Stimulated activated CD4-positive, alpha-beta T cell treated with anti-CD3 and anti-CD28 coated beads, Interleukin-4, amount 100 ng/mL, for 4 hours (primary cell): ENCODE data around the gene RAG1.
"Not testable (repeated sequence)": the region's sequence is repeated elsewhere in the genome, so short reads cannot be mapped to it uniquely, and the experiment has no call there.

Source experiments
- DNase-seq, 2 experiments: peaks; one replicate each; pipeline ENCODE4 v3.0.0-alpha.2; 2020

The RAG1 gene

DNA sequence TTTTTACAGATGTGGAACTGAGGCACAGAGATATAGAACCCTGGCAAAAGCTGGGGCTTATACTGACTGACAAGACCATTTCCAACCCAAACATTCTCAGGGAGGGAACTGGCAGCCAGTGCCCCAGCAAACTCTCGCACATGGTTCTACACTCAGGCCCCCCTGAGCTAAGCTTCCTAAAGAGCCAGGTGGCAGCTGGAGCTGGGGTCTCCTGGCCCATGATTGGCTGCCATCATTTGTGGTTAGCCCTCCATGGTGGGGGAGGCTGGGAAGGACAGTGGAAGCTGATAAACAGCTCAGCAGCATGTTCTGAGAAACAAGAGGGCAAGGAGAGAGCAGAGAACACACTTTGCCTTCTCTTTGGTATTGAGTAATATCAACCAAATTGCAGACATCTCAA is at the start of gene RAG1:
TSS of gene RAG1 (plus strand) at position 314 of the 400 bp plus-strand sequence. CDS start 5,298 bp downstream, outside the sequence.
- DNase-seq = no peak

DNA sequence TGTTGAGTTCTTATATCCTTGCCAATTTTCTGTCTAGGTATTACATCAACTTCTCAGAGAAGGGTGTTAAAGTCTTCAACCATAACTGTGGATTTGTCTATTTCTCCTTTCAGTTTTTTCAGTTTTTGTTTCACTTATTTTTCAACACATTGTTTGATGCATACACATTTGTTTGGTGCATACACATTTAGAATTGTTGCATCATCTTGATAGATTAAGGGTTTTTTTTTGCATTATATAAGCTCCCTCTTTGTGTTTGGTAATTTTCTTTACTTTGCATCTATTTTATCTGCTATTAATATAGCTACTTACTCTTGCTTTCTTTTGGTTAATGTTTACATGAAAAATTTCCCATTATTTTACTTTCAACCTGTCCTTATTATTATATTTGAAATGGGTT is 37.0 kb upstream of the RAG1 start:
- no peak for DNase-seq

DNA sequence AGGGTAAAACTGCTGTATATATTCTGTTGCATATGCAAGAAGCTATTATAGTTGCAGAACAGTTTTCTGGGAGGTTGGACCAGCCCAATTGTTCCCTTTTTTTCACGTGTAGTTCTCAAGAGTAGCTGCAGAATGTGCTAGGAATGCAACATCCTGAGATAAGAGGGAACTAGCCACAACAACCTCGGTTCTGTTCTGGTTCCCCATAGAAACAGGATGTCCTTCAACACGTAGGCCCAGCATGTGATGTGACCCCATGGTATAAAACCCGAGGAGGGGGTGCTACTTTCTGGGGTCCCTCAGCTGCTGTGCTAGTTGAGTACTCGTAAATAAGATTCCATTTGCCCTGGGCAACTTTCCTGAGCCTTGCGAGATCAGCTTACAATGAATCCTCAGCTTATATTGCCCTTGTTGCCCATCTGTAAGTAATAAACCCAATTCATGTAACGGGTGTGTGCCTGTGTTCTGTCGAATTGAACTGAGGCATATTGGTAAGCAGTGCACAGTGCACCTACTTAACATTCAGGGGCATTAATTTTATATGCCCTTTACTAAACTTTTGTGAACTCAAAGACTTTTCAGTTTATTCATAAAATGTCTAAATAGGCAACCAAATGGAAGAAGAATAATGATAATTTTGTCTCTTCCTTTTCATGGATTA is 34.7 kb upstream of the RAG1 start:
- DNase-seq = no peak

DNA sequence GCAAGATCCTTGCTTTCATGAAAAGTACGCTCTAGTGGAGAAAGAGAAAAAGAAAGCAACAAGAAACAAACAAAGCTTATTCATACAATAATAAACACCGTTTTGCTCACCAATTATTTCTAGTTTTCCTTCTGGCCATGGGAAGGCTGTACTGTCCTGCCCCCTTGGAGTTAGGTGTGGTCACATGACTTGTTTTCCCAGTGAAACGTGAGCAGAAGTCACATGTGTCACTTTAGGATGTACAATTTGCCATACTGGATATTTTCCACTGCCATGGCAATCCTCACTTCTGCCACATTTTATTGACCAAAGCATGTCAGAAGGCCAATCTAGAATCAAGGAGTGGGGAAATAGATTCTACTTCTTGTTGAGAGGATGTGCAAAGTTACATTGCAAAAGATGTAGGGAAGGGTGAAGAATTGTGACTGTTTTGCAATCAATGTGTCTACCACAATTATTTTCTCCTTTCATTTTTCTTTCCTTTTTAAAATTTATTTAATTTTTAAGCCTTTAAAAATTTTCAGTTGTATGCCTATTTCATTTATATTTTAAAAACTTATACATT is 33.4 kb upstream of the RAG1 start:
- DNase-seq = no peak

DNA sequence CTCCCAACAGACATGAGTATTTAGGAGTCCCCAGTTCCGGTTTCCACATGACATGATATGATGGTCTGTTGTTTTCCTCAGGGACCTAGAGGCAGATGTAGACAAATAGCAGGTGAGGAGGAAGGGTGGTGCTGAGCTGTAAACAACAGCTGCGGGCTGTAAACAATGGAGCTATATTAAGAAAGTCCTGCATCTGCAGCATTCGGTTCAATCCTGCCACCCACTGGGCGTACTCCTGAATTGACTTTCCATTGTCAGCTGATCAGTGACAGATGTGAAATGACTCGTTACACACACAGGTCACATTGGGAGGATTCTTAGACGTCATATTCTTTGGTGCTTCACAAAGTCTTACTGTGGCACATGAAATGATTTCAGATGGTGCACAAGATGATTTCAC is 26.8 kb upstream of the RAG1 start:
- DNase-seq = no peak

DNA sequence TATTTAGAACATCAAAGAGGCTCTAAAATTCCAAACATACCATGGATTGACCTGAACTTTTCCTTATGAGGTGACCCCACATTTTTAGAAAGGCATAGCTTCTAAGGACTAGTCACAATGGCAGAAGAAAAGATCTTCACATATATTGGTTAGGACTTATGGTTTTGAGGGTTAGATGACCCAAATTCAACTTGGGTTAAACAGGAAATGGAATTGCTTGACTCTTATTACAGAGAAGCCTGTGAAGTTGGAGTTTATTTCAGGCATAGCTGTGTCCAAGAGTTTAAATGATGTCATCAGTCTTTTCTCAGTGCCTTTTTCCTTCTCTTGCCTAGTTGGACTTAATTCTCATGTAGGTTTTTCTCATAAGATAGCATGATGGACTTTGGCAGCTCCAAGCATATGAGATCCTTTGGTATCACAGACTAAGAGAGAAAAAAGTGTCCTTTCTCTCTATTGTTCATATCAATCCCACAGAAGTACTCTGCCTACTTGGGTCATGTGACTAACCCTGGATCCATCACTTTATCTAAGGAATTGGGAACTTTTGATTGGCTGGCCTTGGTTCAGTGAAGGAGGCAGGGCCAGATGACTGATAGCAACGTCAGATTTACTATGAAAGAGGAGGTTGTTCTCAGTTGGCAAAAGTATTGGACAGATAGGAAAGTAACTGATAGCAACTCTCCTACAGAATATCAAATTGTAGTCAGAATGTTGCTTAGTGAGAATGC is 17.3 kb upstream of the RAG1 start:
- no peak for DNase-seq

DNA sequence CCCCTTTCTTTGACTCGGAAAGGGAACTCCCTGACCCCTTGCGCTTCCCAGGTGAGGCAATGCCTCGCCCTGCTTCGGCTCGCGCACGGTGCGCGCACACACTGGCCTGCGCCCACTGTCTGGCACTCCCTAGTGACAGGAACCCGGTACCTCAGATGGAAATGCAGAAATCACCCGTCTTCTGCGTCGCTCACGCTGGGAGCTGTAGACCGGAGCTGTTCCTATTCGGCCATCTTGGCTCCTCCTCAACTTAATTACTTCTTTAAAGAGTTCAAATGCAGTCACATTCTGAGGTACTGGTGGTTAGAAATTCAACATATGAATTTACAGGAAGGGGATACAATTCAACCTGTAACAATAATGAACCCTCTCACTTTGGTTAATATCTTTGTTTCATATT is 10.4 kb upstream of the RAG1 start:
- DNase-seq = not testable (repeated sequence)

DNA sequence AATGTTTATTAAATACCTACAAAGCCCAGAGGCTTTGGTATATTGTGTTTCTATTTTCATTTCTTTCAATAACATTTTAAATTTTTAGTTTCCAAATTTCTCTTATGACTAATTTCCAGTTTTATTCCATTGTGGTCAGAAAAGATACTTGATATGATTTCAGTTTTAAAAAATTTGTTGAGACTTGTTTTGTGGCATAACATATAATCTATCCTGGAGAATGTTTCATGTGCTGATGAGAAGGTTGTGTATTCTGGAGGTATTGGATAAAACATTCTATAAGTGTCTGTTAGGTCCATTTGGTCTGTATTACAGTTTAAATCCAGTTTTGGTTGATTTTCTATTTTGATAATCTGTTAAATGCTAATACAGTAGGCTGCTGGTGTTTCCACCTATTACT is 9.8 kb upstream of the RAG1 start:
- DNase-seq = no peak

DNA sequence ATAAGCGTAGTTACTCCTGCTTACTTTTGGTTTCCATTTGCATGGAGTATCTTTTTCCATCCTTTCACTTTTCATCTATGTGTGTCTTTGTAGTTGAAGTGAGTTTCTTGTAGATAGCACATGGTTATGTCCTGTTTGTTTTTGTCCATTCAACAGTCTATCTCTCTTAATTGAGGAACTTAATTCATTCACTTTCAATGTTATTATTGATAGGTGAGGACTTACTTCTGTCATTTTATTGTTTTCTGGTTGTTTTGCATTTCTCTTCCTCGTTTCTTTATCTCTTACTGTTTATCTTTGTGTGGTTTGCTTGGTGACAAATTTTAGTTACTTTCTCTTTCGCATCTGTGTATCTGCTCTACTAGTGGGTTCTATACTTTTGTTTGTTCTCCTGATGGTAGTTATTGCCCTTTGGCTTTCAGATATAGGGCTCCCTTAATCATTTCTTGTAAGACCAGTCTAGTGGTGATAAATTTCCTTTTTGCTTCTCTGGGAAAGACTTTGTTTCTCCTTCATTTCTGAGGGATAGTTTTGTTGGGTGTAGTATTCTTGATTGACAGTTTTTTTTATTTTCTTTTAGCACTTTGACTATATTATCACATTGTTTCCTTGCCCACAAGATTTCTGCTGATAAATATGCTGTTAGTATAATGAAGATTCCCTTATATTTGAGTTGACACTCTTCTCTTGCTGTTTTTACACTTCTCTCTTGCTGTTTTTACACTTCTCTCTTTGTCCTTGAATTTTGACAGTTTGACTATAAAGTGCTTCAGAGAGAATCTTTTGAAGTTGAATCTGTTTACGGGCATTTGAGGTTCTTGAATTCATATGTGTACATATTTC is 9.0 kb upstream of the RAG1 start:
- DNase-seq = no peak

DNA sequence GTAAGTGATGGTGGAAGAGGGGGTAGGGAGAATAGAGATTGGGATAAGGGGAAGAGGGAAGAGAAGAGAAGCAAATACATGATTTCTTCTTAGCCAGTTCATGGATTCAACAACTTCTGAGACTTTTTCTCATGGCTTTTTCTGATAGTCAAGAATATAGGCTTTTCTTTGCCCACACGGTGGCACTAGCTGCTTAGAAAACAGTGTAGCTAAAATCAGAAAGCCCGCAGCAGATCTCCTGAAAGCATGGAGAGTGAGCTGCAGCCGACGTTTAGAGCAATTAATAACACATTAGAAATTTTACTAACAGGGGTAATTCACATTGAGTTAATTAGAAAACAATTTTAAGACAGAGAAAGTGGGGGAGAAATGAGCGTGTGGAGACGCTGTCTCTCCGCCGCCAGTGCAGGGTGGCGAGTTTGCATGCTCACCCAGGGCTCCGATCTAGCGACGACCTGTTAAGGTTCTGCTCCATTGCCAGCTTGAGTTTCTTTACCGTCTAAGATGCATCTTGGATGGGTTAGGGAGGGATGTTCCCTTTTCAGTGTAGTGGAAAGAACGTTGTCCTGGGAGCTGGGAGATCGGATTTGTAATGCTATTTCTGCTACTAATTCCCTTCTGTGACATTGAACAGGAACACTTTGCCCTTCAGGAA is 3.3 kb upstream of the RAG1 start:
- DNase-seq = peak in 1 of 2 experiments; percentile 13

DNA sequence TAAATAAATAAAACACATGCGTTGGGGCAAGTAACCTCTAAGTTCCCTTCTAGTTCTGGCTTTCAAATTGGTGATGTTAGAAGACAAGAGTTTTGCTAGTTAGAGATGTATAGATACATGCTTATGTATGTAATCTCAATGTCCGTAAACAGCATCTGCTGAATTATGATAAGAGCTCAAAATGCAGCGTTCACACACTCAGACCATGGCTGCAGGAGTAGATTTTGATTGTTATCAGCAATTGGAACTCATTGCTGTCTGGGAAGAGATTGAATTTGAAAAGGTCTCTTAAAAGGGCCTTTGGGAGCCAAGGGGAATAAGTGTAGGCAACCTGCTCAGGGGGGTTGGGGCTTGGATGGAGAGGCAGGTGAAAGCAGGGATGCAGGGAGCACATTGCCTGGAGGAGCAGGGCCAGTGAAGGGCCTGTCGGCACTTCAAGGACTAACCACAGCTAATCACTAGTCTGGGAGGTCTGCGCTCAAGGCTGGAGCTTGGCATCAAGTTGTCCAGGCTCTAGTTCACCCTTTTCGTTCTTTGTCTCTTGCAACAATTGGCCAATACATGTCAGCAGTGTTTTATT is 2.7 kb upstream of the RAG1 start:
- no peak for DNase-seq

DNA sequence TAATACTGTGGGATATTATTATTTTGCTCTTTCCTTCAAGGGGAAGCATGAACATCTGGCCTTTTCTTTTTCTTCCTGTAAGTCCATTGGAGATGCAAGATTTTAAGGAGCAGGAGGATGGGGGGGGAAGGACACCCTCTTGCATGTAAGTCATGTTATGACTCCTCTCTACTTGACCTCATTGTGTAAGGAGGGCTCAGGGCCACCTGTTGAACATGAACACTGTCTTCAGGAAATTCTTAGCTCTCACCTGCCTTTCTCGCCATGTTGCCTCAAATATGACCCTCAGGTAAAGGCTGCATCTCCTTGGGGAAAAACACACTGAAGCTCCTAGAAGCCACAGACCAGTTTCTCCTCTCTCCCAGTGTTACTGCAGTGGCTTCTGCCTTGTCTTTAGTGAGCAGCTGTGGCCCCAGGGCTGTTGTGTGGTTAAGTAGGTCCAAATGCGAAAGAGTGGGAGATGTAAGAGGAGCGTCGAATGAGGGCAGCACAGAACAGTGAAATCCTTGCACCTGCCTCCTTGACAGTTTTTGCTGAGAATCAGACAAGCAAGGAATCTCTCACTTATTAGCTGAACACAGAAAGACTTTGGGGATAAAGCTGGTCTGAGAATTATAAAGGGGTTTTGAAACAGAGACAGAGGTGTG is 1.3 kb upstream of the RAG1 start:
- no peak for DNase-seq

DNA sequence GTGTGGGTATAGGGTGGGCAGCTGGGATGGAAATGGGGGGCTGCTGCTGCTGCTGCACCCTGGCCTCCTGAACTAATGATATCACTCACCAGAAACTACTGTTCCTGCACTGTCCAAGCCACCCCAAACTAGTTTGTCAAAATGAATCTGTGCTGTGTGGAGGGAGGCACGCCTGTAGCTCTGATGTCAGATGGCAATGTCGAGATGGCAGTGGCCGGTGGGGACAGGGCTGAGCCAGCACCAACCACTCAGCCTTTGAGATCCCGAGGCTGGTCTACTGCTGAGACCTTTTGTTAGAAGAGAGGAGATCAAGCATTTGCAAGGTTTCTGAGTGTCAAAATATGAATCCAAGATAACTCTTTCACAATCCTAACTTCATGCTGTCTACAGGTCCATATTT is 1.3 kb downstream of the RAG1 start:
- no peak for DNase-seq

DNA sequence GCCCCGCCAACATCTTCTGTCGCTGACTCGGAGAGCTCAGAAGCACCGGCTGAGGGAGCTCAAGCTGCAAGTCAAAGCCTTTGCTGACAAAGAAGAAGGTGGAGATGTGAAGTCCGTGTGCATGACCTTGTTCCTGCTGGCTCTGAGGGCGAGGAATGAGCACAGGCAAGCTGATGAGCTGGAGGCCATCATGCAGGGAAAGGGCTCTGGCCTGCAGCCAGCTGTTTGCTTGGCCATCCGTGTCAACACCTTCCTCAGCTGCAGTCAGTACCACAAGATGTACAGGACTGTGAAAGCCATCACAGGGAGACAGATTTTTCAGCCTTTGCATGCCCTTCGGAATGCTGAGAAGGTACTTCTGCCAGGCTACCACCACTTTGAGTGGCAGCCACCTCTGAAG is 6.7 kb downstream of the RAG1 start:
- DNase-seq = no peak

DNA sequence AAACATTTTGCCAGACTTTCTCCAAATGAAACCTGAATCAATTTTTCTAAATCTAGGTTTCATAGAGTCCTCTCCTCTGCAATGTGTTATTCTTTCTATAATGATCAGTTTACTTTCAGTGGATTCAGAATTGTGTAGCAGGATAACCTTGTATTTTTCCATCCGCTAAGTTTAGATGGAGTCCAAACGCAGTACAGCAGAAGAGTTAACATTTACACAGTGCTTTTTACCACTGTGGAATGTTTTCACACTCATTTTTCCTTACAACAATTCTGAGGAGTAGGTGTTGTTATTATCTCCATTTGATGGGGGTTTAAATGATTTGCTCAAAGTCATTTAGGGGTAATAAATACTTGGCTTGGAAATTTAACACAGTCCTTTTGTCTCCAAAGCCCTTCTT is 9.6 kb downstream of the RAG1 start:
- no peak for DNase-seq

DNA sequence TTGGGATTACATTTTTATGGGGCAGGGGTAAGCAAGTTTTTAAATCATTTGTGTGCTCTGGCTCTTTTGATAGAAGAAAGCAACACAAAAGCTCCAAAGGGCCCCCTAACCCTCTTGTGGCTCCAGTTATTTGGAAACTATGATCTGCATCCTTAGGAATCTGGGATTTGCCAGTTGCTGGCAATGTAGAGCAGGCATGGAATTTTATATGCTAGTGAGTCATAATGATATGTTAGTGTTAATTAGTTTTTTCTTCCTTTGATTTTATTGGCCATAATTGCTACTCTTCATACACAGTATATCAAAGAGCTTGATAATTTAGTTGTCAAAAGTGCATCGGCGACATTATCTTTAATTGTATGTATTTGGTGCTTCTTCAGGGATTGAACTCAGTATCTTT is 10.1 kb downstream of the RAG1 start:
- no peak for DNase-seq

DNA sequence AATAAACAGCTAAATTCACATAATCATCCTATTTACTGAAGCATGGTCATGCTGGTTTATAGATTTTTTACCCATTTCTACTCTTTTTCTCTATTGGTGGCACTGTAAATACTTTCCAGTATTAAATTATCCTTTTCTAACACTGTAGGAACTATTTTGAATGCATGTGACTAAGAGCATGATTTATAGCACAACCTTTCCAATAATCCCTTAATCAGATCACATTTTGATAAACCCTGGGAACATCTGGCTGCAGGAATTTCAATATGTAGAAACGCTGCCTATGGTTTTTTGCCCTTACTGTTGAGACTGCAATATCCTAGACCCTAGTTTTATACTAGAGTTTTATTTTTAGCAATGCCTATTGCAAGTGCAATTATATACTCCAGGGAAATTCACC is 10.7 kb downstream of the RAG1 start:
- no peak for DNase-seq

DNA sequence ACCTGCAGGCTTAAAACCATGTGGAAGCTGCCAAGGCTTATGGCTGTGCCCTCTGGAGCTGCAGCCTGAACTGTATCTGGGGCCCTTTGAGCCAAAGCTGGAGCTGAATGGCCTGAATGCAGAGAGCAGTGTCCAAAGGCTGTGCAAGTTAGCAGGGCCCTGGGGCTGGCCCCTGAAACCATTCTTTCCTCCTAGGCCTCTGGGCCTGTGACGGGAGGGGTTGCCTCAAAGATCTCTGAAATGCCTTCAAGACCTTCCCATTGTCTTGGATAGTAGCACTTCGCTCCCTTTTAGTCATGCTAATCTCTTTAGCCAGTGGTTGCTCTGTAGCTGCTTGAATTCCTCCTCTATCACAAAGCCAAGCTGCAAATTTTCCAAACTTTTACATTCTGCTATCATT is 13.7 kb downstream of the RAG1 start:
- no peak for DNase-seq

DNA sequence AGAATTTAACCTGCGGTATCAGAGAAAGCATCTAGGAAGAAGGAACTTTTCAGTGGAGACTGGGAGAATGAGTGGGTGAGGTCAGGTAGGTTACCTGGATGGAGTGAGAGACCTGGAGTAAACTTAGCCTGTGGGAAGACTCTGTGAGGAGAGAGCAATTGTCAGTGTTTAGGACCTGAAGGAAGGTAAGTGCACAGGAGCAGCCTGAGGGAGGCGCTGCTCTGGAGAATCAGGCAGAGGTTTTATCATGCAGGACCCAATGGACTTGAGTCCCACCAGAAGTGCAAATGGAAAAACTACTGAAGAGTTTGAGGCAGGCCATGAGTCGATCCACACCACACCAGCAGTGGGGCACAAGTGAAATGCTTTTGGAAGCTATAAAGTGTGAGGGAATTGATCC is 15.9 kb downstream of the RAG1 start:
- DNase-seq = no peak

DNA sequence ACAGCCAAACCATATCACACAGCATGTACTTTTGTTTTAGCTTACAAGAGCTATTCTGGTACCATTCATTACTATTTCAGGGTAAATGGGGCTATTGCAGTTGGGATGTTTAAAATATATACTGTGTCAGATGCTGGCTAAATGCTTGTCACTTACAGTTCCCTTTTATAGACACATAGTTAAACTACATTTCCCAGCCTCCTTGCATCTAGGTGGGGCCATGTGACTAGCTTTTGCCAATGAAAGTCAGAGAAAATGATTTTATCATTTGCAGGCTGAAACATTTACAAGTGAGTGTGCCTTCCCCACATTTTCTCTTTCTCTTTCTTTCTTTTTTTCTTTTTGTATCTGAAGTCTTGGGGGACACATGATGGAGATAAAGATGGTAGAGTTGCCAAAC is 18.7 kb downstream of the RAG1 start:
- no peak for DNase-seq

DNA sequence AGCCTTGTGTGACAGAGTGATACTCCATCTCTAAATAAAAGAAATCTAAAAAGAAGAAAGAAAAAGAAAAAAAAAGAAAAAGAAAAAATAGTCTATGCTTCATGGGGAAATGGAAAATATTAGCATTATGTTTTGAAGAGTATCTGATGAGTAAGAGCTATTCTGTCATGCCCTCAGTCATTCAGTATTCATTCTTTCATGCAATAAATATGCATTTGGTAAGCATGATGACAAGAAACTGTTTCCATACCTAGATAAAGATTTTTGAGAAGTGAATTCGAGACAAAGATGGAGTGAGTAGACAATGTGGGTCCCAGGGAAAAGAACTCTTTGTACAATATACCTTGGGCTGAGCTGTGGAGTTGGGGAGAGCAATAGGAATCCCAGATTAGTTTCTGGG is 20.3 kb downstream of the RAG1 start:
- no peak for DNase-seq

DNA sequence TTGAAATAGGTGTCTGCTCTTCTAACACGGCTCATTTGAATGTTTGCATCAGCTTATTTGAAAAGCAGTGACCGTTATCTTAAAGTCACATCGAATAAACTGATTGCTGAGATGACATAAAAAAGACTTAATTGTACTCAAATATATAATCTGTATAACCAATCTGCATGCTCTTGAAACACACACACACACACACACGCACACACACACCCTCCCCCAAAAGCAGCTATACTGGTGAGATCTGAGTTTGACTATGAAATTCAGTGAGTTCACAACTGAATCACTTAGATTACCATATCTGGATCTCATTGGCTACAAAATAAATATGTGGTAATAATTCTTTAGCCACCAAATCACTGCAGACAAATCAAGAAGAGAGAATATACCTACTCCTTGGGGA is 22.7 kb downstream of the RAG1 start:
- DNase-seq = no peak
